WTC11 (cell line): Measurements from ENCODE around the gene FOXC1.

Source experiments
- CTCF ChIP-seq: fragments of 200-600 bp; IDR thresholded peaks from 2 replicates; pipeline ENCODE4 v1.8.0; 2022; ENCODE audit warnings: antibody characterized with exemption
- MXD4 ChIP-seq: fragments of 250-450 bp; sonication (Bioruptor Pico); IDR thresholded peaks from 2 replicates; pipeline ENCODE4 v1.8.0; 2021; ENCODE audit warnings: mild to moderate bottlenecking, moderate library complexity, borderline replicate concordance
- ZNF232 ChIP-seq: sonication (generic); formaldehyde crosslinking; IDR thresholded peaks from 2 replicates; pipeline ENCODE4 v1.8.0; 2022; ENCODE audit warnings: mild to moderate bottlenecking, missing genetic modification reagents

- TF ChIP-seq CTCF (no peak), MXD4 (CRISPR knock-in tag) (no peak), ZNF232 (CRISPR knock-in tag) (no peak)
These were observed 40.3 kb upstream of the FOXC1 start for GRCh38 chr6:1569377-1569776.
